ENCODE measurements around the gene DCLK2.
A peak's percentile ranks its signal among the peaks of the same experiment; 100 is the strongest.
"Not testable (repeated sequence)": the region's sequence is repeated elsewhere in the genome, so short reads cannot be mapped to it uniquely, and the experiment has no call there.

Gene DCLK2

DNA sequence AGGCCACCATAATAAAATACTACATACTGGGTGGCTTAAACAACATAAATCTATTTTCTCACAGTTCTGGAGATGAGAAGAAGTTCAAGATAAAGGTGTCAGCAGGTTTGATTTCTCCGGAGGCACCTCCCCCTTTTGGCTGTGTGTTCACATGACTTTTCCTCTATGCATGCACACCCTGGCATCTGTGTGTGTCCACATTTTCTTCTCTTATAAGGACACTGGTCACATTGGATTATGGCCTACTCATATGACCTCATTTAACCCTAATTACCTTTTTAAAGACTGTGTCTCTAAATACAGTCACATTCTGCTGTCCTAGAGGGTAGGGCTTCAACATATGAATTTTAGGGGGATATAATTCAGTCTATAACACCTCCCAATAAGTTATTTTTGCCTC, 79.8 kb downstream of the DCLK2 start:
- DNase-seq: no peak

GRCh38 chr4:150160473-150160872, 82.2 kb downstream of the DCLK2 start:
- DNase-seq: no peak

GRCh38 chr4:150161109-150161508, 82.9 kb downstream of the DCLK2 start:
- no peak for DNase-seq

DNA sequence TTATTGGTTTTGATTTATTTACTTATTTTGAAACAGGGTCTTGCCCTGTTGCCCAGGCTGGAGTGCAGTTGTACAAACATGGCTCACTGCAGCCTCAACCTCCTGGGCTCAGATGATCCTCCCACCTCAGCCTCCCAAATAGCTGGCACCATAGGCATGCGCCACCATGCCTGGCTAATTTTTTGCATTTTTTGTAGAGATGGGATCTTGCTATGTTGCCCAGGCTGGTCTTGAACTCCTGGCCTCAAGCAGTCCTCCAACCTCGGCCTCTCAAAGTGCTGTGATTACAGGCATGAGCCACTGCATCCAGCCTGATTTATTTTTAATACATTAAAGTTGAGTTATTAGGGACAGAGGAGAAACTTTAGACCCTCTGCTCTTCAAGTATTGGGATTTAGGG, 83.8 kb downstream of the DCLK2 start:
- not testable (repeated sequence) for DNase-seq

DNA sequence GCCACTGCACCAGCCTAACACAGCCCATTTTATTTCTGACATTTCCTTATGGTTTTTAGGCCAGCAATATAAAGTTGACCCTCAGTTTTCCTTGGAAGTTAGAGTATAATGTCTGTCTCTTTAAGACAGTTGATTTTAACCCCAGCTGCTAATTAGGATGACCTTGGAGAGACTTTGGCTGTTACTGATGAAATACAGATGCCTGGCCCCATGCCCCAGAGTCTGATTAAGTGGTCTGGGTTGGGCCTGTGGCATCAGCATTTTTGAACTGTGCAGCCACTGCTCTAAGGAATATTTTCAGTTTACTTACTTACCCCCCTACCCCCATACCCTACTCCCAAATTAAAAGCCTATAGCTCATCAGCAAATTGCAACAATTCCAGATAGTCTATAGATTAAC, 85.8 kb downstream of the DCLK2 start:
- DNase-seq: no peak

DNA sequence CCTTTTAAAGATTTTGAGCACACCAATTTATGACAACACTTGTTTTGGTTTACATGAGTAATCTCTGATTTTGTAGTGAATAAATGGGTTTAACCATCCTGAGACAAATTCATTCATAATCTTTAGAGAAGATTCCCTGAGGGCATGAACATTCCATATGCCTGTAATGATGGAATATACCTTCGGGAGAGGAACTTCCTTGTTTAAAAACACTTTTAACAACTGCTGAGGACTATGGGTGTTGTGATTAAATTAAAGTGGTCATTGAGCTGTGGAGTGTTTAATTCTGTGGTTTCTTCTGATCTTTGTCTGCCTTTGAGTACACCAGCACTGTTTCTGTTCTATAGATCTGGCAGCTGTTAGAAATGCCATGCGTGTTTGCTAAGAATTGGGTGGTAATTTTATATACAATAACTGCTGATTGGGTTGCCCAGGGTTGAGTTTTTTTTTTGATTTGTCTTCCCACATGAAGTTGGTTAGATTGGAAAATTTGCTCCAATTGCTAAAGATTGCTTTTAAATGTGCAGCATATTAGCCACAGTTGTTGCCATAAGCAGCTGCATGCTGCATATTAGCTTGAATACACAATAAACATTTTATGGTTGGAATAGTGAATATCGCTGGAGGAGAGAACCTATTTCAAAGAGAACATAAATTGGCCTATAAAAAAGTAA, 86.8 kb downstream of the DCLK2 start:
- no peak for DNase-seq

GRCh38 chr4:150167054-150167453, 88.8 kb downstream of the DCLK2 start:
- DNase-seq: no peak

GRCh38 chr4:150173432-150173861, 95.2 kb downstream of the DCLK2 start:
- no peak for DNase-seq

DNA sequence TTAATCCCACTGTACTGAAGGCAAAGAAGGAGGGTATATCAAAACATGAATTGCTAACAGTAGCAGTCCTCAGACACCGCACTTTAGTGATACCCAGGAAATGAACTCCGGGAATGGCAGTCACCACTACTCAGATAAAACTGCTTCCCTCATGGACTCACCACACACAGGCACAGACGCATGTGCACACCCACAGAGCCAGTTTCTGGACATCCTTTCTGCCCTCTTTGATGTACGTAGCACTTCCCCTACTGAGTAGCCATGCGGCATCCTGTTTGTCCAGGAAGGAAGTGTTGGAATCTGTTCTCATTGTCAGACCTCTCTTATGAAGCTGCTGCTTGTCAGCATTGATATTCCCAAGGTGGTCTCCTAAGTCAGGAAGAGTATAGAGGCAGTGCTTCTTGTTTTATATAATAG, 95.7 kb downstream of the DCLK2 start:
- no peak for DNase-seq

DNA sequence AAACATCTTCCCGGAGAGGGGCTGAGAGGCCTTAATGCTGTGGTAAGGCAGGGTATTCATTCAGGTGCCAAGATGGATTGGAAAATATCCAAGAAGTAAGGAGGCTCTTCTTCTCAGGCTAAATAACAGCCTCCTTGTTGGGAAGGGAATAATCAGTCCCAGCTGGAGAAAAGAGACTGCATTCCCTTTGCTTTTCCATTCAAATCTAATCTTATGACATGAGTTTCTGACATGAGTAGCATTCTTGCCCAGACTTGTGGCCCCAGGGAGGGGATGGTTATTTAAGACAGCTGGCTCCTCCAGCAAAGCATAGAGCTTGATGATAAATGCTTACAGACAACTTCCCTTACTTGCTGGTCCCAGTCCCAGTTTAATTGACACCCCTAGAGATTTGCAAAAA, 98.3 kb downstream of the DCLK2 start:
- DNase-seq: no peak

DNA sequence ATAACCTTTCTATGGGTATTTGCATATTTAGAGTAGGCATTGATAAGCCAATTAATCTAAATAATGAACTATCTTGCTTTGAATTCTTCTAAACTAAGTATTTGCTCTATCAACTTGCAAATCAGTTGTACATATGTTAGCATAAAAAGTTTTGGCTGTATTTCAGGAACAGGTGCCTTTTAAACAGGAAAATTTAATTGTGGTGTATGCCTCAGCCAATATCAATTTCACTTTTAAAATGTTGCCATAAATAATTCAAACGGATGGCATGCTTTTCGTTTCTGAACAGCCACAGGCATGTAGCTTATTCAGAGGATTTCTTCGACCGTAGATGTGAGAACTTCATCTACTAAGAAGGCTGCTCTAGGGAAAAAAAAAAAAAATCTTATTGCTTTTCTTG, 99.9 kb downstream of the DCLK2 start:
- DNase-seq: no peak

DNA sequence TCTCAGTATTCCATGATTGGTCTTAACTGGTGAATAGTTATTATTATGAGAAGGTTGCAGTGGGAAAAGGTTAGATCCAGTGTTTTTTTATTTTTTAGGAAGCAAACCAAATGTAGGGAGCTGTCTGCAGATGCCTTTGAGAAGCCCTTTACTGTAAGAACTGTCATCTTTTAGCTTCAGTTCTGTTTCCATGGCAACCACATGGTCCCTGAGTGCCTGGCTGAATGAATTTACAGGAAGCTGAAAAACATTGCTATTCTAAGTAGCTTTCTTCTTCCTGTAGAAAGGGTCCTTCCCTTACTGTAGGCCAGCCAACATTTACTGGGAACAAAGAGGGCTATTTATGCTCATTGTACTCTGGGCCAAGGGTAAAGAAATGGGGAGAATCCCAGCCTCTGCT, 103.3 kb downstream of the DCLK2 start:
- no peak for DNase-seq

- no peak for DNase-seq
Measured at GRCh38 chr4:150182794-150183193, 104.5 kb downstream of the DCLK2 start.

- not testable (repeated sequence) for DNase-seq
Measured at GRCh38 chr4:150185033-150185432, 106.8 kb downstream of the DCLK2 start.

DNA sequence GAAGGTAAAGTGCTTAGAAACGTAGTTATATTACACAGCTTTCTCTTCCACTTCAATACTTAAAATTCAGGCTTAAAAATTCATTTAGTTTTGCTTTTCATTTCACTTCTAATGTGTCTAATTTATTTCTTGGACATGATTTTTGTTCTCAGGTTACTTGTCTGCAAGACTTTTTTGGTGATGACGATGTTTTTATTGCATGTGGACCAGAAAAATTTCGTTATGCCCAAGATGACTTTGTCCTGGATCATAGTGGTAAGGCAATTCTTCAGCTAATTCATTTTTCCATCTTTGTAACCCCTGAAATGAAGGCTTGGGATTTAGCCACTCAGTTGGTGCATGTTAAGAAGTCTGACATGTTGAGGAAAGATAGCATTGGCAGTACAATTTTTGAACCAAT, 114.7 kb downstream of the DCLK2 start:
- no peak for DNase-seq

- not testable (repeated sequence) for DNase-seq
Measured at GRCh38 chr4:150197256-150197655, 119.0 kb downstream of the DCLK2 start.

DNA sequence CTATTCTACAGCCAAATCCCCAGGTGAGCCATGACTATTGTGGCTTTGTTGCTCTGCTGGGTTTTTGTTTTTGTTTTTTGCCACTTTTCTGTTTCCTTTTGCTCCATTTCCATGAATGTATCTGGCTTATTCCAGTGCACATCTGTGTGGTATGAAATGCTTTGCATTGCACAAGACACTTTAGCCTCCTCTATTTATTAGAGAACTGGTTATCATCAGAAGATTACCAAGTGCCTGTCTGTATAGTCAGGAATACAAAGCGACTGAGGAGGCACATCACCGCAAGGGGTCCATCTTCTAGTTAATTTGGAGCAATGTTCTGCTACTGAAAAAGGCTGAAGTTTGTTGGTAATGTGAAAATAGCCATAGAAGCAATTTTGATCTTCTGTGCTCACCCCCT, 120.8 kb downstream of the DCLK2 start:
- no peak for DNase-seq

GRCh38 chr4:150205016-150205415, 126.8 kb downstream of the DCLK2 start:
- DNase-seq: no peak

GRCh38 chr4:150206265-150206664, 128.0 kb downstream of the DCLK2 start:
- DNase-seq: no peak

- DNase-seq: no peak
Measured at GRCh38 chr4:150206954-150207353, 128.7 kb downstream of the DCLK2 start.

DNA sequence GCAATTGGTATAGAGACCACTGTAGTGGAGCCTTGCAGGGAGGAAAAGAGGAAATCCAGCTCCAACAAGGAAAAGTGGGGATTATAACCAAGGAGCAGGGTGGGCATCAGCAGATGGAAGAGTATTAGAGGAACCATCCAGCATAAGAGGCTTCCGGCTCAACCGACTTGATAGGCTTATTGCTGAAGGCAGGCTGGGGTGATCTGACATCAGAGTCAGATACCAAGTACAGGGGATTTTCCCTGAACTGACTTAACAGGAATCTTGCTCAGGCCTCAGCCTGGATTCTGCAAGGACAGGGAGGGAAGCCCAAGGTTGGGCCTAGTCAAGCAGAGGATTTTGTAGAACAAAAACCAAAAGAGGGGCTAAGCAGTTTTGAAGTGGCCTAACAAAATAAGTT, 129.6 kb downstream of the DCLK2 start:
- no peak for DNase-seq

DNA sequence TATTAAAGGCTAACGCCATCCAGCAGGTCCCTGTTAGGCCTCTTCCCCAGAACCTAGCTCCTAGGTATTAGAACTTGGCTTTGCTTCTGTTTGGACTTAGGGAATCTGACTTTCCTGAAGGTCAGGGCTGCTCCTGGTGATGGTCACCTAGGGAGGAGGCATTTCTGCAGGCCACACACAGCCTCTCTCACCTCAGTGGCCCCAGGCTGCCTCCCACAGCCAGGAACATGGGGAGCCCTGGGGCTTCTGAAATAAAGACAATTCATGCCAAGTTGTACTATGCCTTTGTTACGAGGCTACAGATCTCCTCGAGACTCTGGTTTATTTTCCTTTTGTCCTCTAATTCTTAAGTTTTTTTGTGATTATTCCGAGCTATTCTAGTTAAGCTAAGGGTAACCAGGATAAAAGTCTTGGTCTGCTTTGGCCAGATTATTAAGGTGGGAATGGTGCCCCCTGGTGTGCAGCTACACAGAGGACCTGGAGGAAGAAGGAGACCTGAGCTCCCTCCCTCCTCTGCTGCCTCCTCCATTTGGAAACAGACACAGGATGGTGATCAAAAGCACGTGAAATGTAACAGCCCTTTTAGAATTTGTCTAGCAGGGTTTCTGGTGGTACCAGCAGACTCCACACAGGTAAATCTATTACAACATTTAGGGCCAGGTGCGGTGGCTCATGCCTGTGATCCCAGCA, 131.0 kb downstream of the DCLK2 start:
- peak in 1 of 2 experiments; percentile 3 for DNase-seq

- no peak for DNase-seq
Measured at GRCh38 chr4:150211016-150211415, 132.8 kb downstream of the DCLK2 start.

DNA sequence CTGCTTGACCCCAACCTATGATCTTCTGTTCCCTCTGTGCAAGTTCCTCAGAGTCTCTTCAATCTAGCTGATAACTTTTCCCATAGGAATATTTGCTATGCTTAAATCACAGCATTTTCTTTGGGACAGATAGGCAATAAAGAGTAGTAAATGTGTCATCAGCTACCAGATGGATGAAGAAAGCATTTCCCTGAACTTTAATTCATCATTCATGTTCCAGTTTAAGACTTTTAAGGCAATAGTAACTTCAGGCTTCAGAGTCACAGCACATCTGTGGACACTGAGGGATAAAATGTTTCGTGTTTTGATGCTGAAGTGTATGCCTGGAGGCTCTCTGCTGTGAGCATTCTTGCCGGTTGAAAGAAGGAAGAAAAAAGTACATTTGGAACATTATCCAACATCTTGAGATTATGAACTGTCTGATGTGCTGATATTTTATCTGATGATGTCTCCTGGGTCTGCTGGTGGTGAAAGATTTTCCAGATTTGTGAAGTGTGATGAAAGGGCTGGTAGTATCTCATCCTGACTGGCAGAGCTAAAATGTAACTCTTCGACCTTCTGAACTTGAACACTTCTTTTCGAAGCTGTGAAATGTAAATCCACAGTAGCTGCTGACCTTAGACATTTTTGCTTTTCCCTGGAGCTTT, 133.7 kb downstream of the DCLK2 start:
- DNase-seq: no peak

Data from SHP77 (cell line).